HCT116 (cell line): Measurements from ENCODE around the gene EPHA8. TPM values are rescaled to one million over a fixed set of nuclear protein-coding genes. Genes with fewer than 3 reads are reported as not detected.

ENCODE experiments used
- ATAC-seq: fragments of 200-7000 bp; cut with Tn5 transposase; 2 replicates; pipeline ENCODE4 v1.9.1; 2020; ENCODE audit warnings: mild to moderate bottlenecking, moderate library complexity
- BruUV-seq: library from RNA; stranded (reverse); fragments of 400-500 nt; replicated peaks from 2 replicates; lab custom pipeline; 2021; lab: Mats Ljungman, UMichigan
- CTCF ChIA-PET: fragments of 300-600 bp; sonication (Branson Sonifier 250); formaldehyde crosslinking; loops from one replicate; lab custom pipeline; 2021; ENCODE audit warnings: antibody characterized with exemption; lab: Charles Lee
- POLR2A ChIA-PET: fragments of 300-600, 350-600 bp; sonication (Branson Sonifier 250); formaldehyde crosslinking; loops from one replicate; lab custom pipeline; 2021; ENCODE audit warnings: antibody characterized with exemption; lab: Charles Lee
- RAD21 ChIA-PET, 2 experiments: fragments of 300-600 bp; sonication (Branson Sonifier 250); formaldehyde crosslinking; loops; one replicate each; lab custom pipeline; 2023; ENCODE audit warnings: low total read pairs in 2 of 2; ENCODE audit not compliant: uncharacterized antibody in 2 of 2, unreplicated experiment in 2 of 2, low non-redundant PET in 1 of 2; lab: Charles Lee
- DNase-seq: peaks from one replicate; pipeline ENCODE4 v3.0.0-alpha.2; 2010; ENCODE audit warnings: low read depth, low spot score
- H2AFZ ChIP-seq: fragments of 200-600 bp; shearing (Covaris generic), sonication (generic); 2 replicates; pipeline ENCODE4 v1.6.1; 2017; ENCODE audit warnings: low read depth, mixed run types, mixed read lengths, antibody characterized with exemption, low read length; ENCODE audit not compliant: poor library complexity, severe bottlenecking
- H3K27ac ChIP-seq: 2 replicates; pipeline ENCODE4 v1.5.1; 2012; ENCODE audit warnings: low read depth, low read length
- H3K27me3 ChIP-seq: fragments of 200-600 bp; sonication (generic); 2 replicates; pipeline ENCODE4 v1.6.1; 2016; ENCODE audit warnings: mixed run types, low read length, mixed read lengths; ENCODE audit not compliant: insufficient read depth
- H3K36me3 ChIP-seq, 2 experiments: fragments of 200-500 bp in 1 of 2; fragments of 200-600 bp in 1 of 2; sonication (Bioruptor generic) in 1 of 2; sonication (generic) in 1 of 2; 2 replicates each; pipeline versions ENCODE4 v1.5.1 to v1.6.1; 2014 to 2016; ENCODE audit warnings: low read length in 2 of 2, inconsistent platforms in 1 of 2, mixed read lengths in 1 of 2, mixed run types in 1 of 2; ENCODE audit not compliant: insufficient read depth in 2 of 2, control insufficient read depth in 1 of 2
- H3K4me1 ChIP-seq, 2 experiments: fragments of 200-600 bp in 1 of 2; sonication (generic) in 1 of 2; 2 replicates each; pipeline versions ENCODE4 v1.5.1 to v1.6.1; 2012 to 2017; ENCODE audit warnings: low read length in 2 of 2, inconsistent platforms in 1 of 2, mild to moderate bottlenecking in 1 of 2, mixed read lengths in 1 of 2, mixed run types in 1 of 2, moderate library complexity in 1 of 2; ENCODE audit not compliant: insufficient read depth in 2 of 2, control insufficient read depth in 1 of 2
- H3K4me2 ChIP-seq: fragments of 200-600 bp; sonication (generic); 2 replicates; pipeline ENCODE4 v1.6.1; 2017; ENCODE audit warnings: mixed run types, low read length, mixed read lengths
- H3K4me3 ChIP-seq, 2 experiments: fragments of 200-600 bp in 1 of 2; sonication (generic) in 1 of 2; replicated peaks in 1 of 2; 2 replicates each; pipeline ENCODE4 v1.5.1; 2011 to 2016; ENCODE audit warnings: low read length in 2 of 2, control low read depth in 1 of 2, low read depth in 1 of 2, mild to moderate bottlenecking in 1 of 2, mixed read lengths in 1 of 2, mixed run types in 1 of 2
- H3K79me2 ChIP-seq: fragments of 200-600 bp; sonication (generic); 2 replicates; pipeline ENCODE4 v1.6.1; 2017; ENCODE audit warnings: mild to moderate bottlenecking, mixed run types, low read length, moderate library complexity, mixed read lengths; ENCODE audit not compliant: insufficient read depth
- H3K9ac ChIP-seq: fragments of 200-600 bp; sonication (generic); 2 replicates; pipeline ENCODE4 v1.6.1; 2016; ENCODE audit warnings: low read length, mixed read lengths
- H3K9me2 ChIP-seq: fragments of 200-600 bp; sonication (generic), shearing (Covaris generic); 2 replicates; pipeline ENCODE4 v1.6.1; 2017; ENCODE audit warnings: mixed run types, mild to moderate bottlenecking, moderate library complexity; ENCODE audit not compliant: insufficient read depth
- H3K9me3 ChIP-seq, 2 experiments: fragments of 200-500 bp in 1 of 2; fragments of 200-600 bp in 1 of 2; sonication (Bioruptor generic) in 1 of 2; sonication (generic) in 1 of 2; 2 replicates each; pipeline ENCODE4 v1.6.1; 2014 to 2017; ENCODE audit warnings: low read length in 2 of 2, mixed read lengths in 2 of 2, inconsistent platforms in 1 of 2, low read depth in 1 of 2, mild to moderate bottlenecking in 1 of 2, mixed run types in 1 of 2, moderate library complexity in 1 of 2; ENCODE audit not compliant: control insufficient read depth in 1 of 2, insufficient read depth in 1 of 2
- H4K20me1 ChIP-seq: fragments of 200-600 bp; sonication (generic), shearing (Covaris generic); 2 replicates; pipeline ENCODE4 v1.6.1; 2017; ENCODE audit warnings: mixed run types, mild to moderate bottlenecking, moderate library complexity; ENCODE audit not compliant: insufficient read depth
- ATF3 ChIP-seq: IDR thresholded peaks from 2 replicates; pipeline ENCODE4 v1.6.1; 2012
- CBX3 ChIP-seq: IDR thresholded peaks from 2 replicates; pipeline ENCODE4 v1.6.1; 2012; ENCODE audit warnings: low read depth
- CEBPB ChIP-seq: IDR thresholded peaks from 2 replicates; pipeline ENCODE4 v1.6.1; 2012; ENCODE audit warnings: low read depth
- EGR1 ChIP-seq: IDR thresholded peaks from 2 replicates; pipeline ENCODE4 v1.6.1; 2012; ENCODE audit warnings: low read depth
- ELF1 ChIP-seq: IDR thresholded peaks from 2 replicates; pipeline ENCODE4 v1.6.1; 2012; ENCODE audit warnings: low read depth, borderline replicate concordance
- EZH2phosphoT487 ChIP-seq: fragments of 200-600 bp; IDR thresholded peaks from 2 replicates; pipeline ENCODE4 v1.6.1; 2018; ENCODE audit warnings: antibody characterized with exemption, borderline replicate concordance
- FOSL1 ChIP-seq: IDR thresholded peaks from 2 replicates; pipeline ENCODE4 v1.6.1; 2012; ENCODE audit warnings: low read depth
- JUND ChIP-seq: IDR thresholded peaks from 2 replicates; pipeline ENCODE4 v1.6.1; 2012
- POLR2A ChIP-seq: IDR thresholded peaks from 2 replicates; pipeline ENCODE4 v1.7.0; 2011; ENCODE audit warnings: borderline replicate concordance; ENCODE audit not compliant: insufficient read depth, insufficient read length; ENCODE audit errors: extremely low read depth
- RAD21 ChIP-seq: IDR thresholded peaks from 2 replicates; pipeline ENCODE4 v1.6.1; 2012; ENCODE audit warnings: low read depth, mild to moderate bottlenecking
- REST ChIP-seq: IDR thresholded peaks from 2 replicates; pipeline ENCODE4 v1.6.1; 2012; ENCODE audit warnings: low read depth
- SIN3A ChIP-seq: IDR thresholded peaks from 2 replicates; pipeline ENCODE4 v1.6.1; 2012; ENCODE audit warnings: low read depth
- SP1 ChIP-seq: IDR thresholded peaks from 2 replicates; pipeline ENCODE4 v1.6.1; 2012; ENCODE audit warnings: low read depth
- TCF7L2 ChIP-seq: IDR thresholded peaks from 2 replicates; pipeline ENCODE4 v1.7.0; 2011; ENCODE audit warnings: borderline replicate concordance, inconsistent platforms; ENCODE audit not compliant: insufficient read depth, insufficient read length; ENCODE audit errors: extremely low read depth
- YY1 ChIP-seq: IDR thresholded peaks from 2 replicates; pipeline ENCODE4 v1.6.1; 2011; ENCODE audit warnings: low read length, low read depth, moderate library complexity, mild to moderate bottlenecking; ENCODE audit not compliant: insufficient replicate concordance; ENCODE audit errors: extremely low read depth
- ZBTB33 ChIP-seq: IDR thresholded peaks from 2 replicates; pipeline ENCODE4 v1.6.1; 2011; ENCODE audit warnings: mild to moderate bottlenecking, low read length, moderate library complexity; ENCODE audit not compliant: insufficient replicate concordance; ENCODE audit errors: extremely low read depth
- intact Hi-C: fragments of 100-400 bp; cut with micrococcal nuclease; formaldehyde crosslinking; loops from 2 replicates; pipeline ENCODE4 v1.10.0; 2022
- total RNA-seq: library from RNA; stranded (reverse); gene quantifications from one replicate; pipeline ENCODE4 v1.2.1, GENCODE V29; 2021; ENCODE audit not compliant: unreplicated experiment
- TF ChIP-seq, protein P1 (sequence below), 3 experiments: fragments of 200-600 bp in 1 of 3; sonication (generic) in 1 of 3; IDR thresholded peaks in 2 of 3; conservative IDR thresholded peaks in 1 of 3; 2 replicates each; pipeline ENCODE4 v1.5.1; 2012 to 2017; ENCODE audit warnings: low read depth in 2 of 3, low read length in 2 of 3, antibody characterized with exemption in 1 of 3, borderline replicate concordance in 1 of 3, control low read depth in 1 of 3, mild to moderate bottlenecking in 1 of 3, mixed read lengths in 1 of 3, mixed run types in 1 of 3, moderate library complexity in 1 of 3; ENCODE audit not compliant: insufficient read depth in 1 of 3

Gene EPHA8
- total RNA-seq, 1 experiment from 2014 or later, result 0.30 TPM

GRCh38 chr1:22641906-22642636 is 78.8 kb downstream of the EPHA8 start:
- no TSS peak for BruUV-seq
- CTCF ChIA-PET, result interaction anchor here (0.9 to 4.7 kb wide), 2 partner anchors 221 to 226 kb away, joined by 3 to 48 read pairs; no protein-coding TSS in a partner anchor

More at GRCh38 chr1:22641906-22642636, 78.8 kb downstream of the EPHA8 start:
- no peaks in the 10 kb centered on the region for H3K9me3 ChIP-seq
- peak overlapping the region; percentile 7 for H2AFZ ChIP-seq
- no peaks in the 10 kb centered on the region for H3K79me2 ChIP-seq
- H3K27ac ChIP-seq, result no peak overlapping the region
- no peaks in the 10 kb centered on the region for H3K27me3 ChIP-seq
- no peaks in the 10 kb centered on the region for H3K9me2 ChIP-seq
- no peak for TF ChIP-seq ATF3
- TF ChIP-seq ZBTB33, result no peak
- no peak for TF ChIP-seq SP1
- TF ChIP-seq, protein P1, sequence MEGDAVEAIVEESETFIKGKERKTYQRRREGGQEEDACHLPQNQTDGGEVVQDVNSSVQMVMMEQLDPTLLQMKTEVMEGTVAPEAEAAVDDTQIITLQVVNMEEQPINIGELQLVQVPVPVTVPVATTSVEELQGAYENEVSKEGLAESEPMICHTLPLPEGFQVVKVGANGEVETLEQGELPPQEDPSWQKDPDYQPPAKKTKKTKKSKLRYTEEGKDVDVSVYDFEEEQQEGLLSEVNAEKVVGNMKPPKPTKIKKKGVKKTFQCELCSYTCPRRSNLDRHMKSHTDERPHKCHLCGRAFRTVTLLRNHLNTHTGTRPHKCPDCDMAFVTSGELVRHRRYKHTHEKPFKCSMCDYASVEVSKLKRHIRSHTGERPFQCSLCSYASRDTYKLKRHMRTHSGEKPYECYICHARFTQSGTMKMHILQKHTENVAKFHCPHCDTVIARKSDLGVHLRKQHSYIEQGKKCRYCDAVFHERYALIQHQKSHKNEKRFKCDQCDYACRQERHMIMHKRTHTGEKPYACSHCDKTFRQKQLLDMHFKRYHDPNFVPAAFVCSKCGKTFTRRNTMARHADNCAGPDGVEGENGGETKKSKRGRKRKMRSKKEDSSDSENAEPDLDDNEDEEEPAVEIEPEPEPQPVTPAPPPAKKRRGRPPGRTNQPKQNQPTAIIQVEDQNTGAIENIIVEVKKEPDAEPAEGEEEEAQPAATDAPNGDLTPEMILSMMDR (IDR thresholded peaks at IDR 0.05 in 2 of 3, conservative IDR thresholded peaks at IDR 0.05 in 1 of 3; ENCODE audit: borderline replicate concordance in 1 of 3, insufficient read depth in 1 of 3, low read depth in 2 of 3, low read length in 2 of 3), result peak; percentile 87 to 91 (median 89)
- TF ChIP-seq EZH2phosphoT487, result no peak
- no peak for TF ChIP-seq EGR1
- peak; percentile 29 for TF ChIP-seq YY1
- no peak for TF ChIP-seq ELF1
- no peak for TF ChIP-seq SIN3A
- TF ChIP-seq JUND, result no peak
- TF ChIP-seq TCF7L2, result no peak
- TF ChIP-seq RAD21, result peak; percentile 97
- TF ChIP-seq CEBPB, result no peak
- no peak for TF ChIP-seq POLR2A
- no peak for TF ChIP-seq REST
- TF ChIP-seq FOSL1, result no peak
- TF ChIP-seq CBX3, result no peak
- no peak for DNase-seq
- H3K4me3 ChIP-seq, result no peak overlapping the region
- ChIA-PET POLR2A (interaction anchor here (1.0 kb wide), 1 partner anchor 221 kb away, joined by 5 read pairs; no protein-coding TSS in a partner anchor), RAD21 (interaction anchor here (0.5 to 1.4 kb wide), 6 partner anchors 13 to 223 kb away, joined by 3 to 7 read pairs (median 5); no protein-coding TSS in a partner anchor)
- ATAC-seq, result peak; percentile 93
- intact Hi-C loops, result loop anchor here (1.0 to 5.0 kb wide), 3 partner anchors 113 to 510 kb away; no protein-coding TSS in a partner anchor
- H3K4me1 ChIP-seq, result no peaks in the 10 kb centered on the region
- H3K9ac ChIP-seq, result no peak overlapping the region
- H3K36me3 ChIP-seq, result no peaks in the 10 kb centered on the region
- H3K4me2 ChIP-seq, result no peak overlapping the region
- no peaks in the 10 kb centered on the region for H4K20me1 ChIP-seq
